GM21381 (cell line): ENCODE data around the gene COL8A2.

Source experiments
- ATAC-seq: cut with Tn5 transposase; IDR thresholded peaks from one replicate; pipeline ENCODE4 v1.9.1; 2021; ENCODE audit warnings: mild to moderate bottlenecking, moderate library complexity; ENCODE audit not compliant: unreplicated experiment

The COL8A2 gene

DNA sequence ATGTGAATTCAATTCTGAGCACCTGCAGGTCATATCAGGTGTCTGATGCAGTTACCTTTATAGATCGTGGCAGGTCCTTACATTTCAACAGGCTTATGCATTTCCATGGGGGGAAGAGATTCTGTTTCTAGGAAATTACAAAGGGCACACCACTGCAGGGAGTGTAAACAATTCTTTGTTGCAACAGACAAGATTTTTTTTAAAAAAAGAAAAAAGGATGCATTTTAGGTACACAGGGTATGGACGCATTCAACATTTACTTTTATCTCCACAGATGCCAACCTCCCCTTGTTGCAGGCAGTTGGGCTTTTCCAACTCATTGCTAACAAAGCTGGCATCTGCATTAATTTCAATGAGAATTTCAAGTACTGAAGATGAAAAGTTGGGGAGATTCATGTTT is 54.7 kb downstream of the COL8A2 start:
- no peak for ATAC-seq

GRCh38 chr1:36068866-36069265 is 56.2 kb downstream of the COL8A2 start:
- ATAC-seq = no peak

DNA sequence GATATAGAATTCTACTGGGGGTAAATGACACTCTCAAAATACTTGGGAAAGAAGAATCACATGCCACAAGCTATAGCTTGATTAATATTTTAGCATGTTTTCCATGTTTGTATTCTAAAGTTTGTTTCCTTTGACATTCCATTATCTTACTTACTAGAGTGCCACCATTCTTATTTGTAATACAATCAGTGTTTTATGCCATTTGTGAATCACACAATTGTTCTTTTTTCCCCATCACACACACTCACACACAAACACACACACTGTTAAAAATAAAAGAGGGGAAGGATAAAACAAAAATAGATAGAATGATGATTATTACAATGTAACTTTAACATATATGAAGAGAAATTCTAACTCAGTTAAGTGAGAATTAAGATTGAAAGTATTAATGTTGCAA is 57.2 kb downstream of the COL8A2 start:
- ATAC-seq = no peak

DNA sequence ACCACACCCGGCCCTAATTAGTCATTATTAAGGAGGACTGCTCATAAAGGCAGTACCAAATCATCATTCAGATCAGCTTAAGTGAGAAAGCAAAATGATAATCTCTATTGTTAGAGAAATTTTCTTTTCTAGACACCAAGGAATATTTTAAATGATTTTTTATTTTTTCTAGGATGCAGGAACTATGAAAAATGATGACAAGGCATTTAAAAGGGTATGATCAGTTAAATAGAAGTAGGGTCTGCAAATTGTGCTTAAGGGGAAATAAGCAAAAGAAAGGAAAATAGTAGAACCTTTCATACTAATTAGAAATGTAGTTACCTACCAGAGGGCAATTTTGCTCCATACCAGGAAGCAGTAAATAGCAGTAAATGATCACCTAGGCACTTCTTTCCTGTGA is 62.7 kb downstream of the COL8A2 start:
- no peak for ATAC-seq

- ATAC-seq = no peak
Measured at GRCh38 chr1:36055706-36056105, 69.3 kb downstream of the COL8A2 start.

DNA sequence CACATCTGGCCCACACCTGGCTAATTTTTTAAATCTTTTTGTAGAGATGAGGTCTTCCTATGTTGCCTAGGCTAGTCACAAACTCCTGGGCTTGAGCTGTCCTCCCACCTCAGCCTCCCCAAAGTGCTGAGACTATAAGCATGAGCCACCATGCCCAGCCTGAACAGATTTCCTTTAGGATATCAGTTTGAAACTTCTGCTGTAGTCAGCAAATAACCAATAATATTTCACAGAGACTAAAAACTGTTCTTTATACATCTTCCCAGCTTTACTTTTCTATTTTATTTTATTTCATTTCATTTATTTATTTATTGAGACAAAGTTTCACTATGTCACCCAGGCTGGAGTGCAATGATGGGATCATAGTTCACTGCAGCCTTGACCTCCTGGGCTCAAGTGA is 71.0 kb downstream of the COL8A2 start:
- ATAC-seq = no peak

DNA sequence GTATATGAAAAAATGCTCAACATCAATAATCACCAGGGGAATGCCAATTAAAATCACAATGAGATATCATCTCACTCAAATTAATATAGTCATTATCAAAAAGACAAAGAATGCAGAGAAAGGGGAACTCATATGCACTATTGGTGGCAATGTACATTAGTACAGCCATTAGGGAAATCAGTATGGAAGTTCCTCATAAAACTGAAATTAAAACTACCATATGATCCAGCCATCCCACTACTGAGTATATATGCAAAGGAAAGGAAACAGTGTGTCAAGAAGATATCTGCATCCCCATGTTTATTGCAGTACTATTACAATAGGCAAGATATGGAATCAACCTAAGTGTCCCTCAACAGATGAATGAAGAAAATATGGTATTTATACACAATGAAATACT is 73.2 kb downstream of the COL8A2 start:
- no peak for ATAC-seq
